PFSK-1 (cell line): ENCODE measurements around the gene STK33.

ENCODE experiments used
- POLR2AphosphoS5 ChIP-seq: IDR thresholded peaks from 2 replicates; pipeline ENCODE4 v1.6.1; 2012; ENCODE audit warnings: low read depth, mild to moderate bottlenecking, control low read depth, low read length, moderate library complexity
- REST ChIP-seq, 2 experiments: IDR thresholded peaks; 2 replicates each; pipeline versions ENCODE4 v1.6.1 to v1.8.0; 2011 to 2012; ENCODE audit warnings: low read depth in 2 of 2, low read length in 2 of 2, control low read depth in 1 of 2, inconsistent platforms in 1 of 2, mild to moderate bottlenecking in 1 of 2, moderate library complexity in 1 of 2; ENCODE audit not compliant: insufficient read depth in 1 of 2

- TF ChIP-seq POLR2AphosphoS5 (no peak), REST (IDR thresholded peaks at IDR 0.05; ENCODE audit: insufficient read depth in 1 of 2, low read depth in 2 of 2, low read length in 2 of 2) (no peak)
Observed at GRCh38 chr11:8345179-8345578, 248.8 kb downstream of the STK33 start.
